Measurements from ENCODE around the gene SLC25A41.

DNA sequence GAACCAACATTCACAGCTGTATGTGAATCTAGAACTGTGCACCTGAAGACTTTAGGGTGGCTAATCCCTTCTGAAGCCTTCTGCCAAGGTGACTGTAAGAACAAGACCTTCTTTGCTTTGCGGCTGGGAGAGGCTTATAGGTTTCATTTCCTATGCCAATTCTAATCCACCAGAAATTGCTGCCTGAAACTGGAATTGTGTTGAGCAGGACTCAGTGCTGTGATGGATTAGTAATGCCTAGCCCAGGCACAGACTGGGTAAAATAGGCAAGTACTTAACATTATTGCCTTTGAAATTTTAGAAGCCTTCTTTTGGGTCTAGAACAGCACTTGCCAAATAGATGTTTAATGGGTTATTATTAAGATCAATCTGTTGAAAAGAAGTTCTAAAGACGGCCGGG, 14.5 kb upstream of the SLC25A41 start:
- TF ChIP-seq, protein P1, sequence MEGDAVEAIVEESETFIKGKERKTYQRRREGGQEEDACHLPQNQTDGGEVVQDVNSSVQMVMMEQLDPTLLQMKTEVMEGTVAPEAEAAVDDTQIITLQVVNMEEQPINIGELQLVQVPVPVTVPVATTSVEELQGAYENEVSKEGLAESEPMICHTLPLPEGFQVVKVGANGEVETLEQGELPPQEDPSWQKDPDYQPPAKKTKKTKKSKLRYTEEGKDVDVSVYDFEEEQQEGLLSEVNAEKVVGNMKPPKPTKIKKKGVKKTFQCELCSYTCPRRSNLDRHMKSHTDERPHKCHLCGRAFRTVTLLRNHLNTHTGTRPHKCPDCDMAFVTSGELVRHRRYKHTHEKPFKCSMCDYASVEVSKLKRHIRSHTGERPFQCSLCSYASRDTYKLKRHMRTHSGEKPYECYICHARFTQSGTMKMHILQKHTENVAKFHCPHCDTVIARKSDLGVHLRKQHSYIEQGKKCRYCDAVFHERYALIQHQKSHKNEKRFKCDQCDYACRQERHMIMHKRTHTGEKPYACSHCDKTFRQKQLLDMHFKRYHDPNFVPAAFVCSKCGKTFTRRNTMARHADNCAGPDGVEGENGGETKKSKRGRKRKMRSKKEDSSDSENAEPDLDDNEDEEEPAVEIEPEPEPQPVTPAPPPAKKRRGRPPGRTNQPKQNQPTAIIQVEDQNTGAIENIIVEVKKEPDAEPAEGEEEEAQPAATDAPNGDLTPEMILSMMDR (IDR thresholded peaks at IDR 0.05), result no peak
- no peak for TF ChIP-seq EZH2 (IDR thresholded peaks at IDR 0.05; ENCODE audit: borderline replicate concordance, insufficient read depth, low read depth, low read length, poor library complexity, severe bottlenecking)

All from B cell (primary cell).